ENCODE measurements around the gene SCAF4. TPM values are rescaled to one million over a fixed set of nuclear protein-coding genes. Genes with fewer than 3 reads are reported as not detected.

SCAF4 gene
- total RNA-seq, 4 donors from 2014 or later = 23.6 to 41.5 (median 29.3) TPM

Other genes with a start within 250 kb of the SCAF4 start
- gene SOD1, start 72.4 kb downstream of the SCAF4 start, total RNA-seq = 100 to 1,000 TPM; 123 to 173 (median 144) TPM
- gene HUNK, start 140.9 kb upstream of the SCAF4 start, total RNA-seq = 1 to 10 TPM; 4.8 to 5.9 (median 5.6) TPM